RWPE2 (cell line): ENCODE measurements around the gene ZC3H7A.
A peak's percentile ranks its signal among the peaks of the same experiment; 100 is the strongest.

Experiments used
- ATAC-seq: fragments of 200-7000 bp; cut with Tn5 transposase; 3 replicates; pipeline ENCODE4 v1.9.1; 2021; ENCODE audit warnings: low read depth
- DNase-seq: peaks from one replicate; pipeline ENCODE4 v3.0.0-alpha.2; 2020; ENCODE audit warnings: low spot score
- H3K27ac ChIP-seq: fragments of 450-650 bp; 2 replicates; pipeline ENCODE4 v1.5.1; 2017; ENCODE audit warnings: mild to moderate bottlenecking; ENCODE audit not compliant: poor library complexity, severe bottlenecking
- H3K27me3 ChIP-seq: fragments of 250-450 bp; sonication (Bioruptor Pico); 2 replicates; pipeline ENCODE4 v1.5.1; 2021; ENCODE audit warnings: mild to moderate bottlenecking, moderate library complexity; ENCODE audit not compliant: insufficient read depth, poor library complexity, severe bottlenecking
- H3K36me3 ChIP-seq: fragments of 250-450 bp; sonication (Bioruptor Pico); 2 replicates; pipeline ENCODE4 v1.5.1; 2020; ENCODE audit warnings: low read depth, mild to moderate bottlenecking, moderate library complexity
- H3K4me1 ChIP-seq: fragments of 250-450 bp; sonication (Bioruptor Pico); 2 replicates; pipeline ENCODE4 v1.5.1; 2021; ENCODE audit warnings: mild to moderate bottlenecking, moderate library complexity; ENCODE audit not compliant: insufficient read depth, poor library complexity, severe bottlenecking
- H3K4me3 ChIP-seq: fragments of 250-450 bp; sonication (Bioruptor Pico); 2 replicates; pipeline ENCODE4 v1.5.1; 2021; ENCODE audit warnings: mild to moderate bottlenecking, moderate library complexity; ENCODE audit not compliant: severe bottlenecking
- H3K9me3 ChIP-seq: fragments of 250-450 bp; sonication (Bioruptor Pico); 2 replicates; pipeline ENCODE4 v1.5.1; 2021; ENCODE audit warnings: mild to moderate bottlenecking, moderate library complexity; ENCODE audit not compliant: severe bottlenecking
- CTCF ChIP-seq: fragments of 450-650 bp; IDR thresholded peaks from one replicate; pipeline ENCODE4 v1.5.1; 2017; ENCODE audit warnings: mild to moderate bottlenecking, moderate library complexity; ENCODE audit not compliant: poor library complexity, severe bottlenecking

The ZC3H7A gene

DNA sequence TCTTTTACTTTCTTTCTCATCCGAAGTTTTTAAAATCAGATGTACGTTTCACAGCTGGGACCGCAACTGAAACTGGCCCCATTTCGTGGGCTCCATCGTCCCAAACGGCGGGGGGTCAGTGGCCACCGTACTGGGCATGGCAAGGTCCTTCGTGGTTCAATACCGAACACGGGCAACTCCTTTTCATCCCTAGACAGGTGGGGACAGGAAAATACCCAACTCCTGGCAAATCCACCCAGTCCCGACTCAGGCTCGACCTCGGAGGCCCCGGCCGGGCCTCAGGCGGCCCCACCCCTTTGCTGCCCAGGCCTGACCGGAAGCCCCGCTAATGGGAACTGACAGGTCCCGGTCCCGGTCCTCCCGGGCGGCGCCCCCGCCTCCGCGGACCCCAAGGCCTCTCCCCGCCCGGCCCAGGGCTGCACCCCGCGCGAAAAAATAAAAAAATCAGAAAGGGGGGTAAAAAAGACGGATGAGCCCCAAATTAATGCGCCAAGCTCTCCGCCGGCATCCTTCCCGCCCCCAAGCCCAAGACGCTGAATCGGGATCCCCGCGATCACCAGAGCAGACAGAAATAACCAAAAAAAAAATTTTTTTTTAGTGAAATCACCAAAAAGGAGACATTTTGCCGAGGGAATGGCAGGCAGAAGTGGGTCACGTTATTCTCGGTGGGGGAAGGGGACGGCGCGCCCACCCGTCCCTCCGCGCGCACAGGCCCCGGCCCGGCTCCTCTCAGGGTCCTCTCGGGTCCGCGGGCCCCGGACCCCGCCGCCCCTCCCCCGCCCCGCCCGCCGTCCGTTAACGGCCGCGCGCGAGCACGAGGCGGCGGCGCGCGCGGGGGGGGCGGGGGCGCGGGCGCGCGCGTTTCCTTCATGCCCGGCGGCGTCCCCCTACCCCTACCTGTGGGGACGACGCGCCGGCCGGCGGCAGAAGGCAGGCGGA lies 562 bp downstream of the ZC3H7A start:
- ATAC-seq (no peak), DNase-seq (peak; percentile 66)
- peak overlapping the region; percentile 86 for H3K27ac ChIP-seq

DNA sequence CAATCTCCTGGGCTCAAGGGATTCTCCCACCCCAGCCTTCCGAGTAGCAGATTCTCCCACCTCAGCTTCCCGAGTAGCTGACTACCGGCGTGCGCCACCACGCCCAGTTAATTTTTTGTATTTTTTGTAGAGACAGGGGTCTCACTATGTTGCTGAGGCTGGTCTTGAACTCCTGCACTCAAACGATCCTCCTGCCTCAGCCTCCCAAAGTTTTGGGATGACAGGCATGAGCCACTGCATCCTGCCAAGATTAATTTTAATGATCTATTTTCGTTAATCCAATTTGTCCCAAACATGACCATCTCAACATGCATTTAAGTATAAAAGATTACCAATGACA lies 1.2 kb downstream of the ZC3H7A start:
- no peaks in the 10 kb centered on the region for H3K27me3 ChIP-seq
- no peak for TF ChIP-seq CTCF
- peak overlapping the region; percentile 86 for H3K27ac ChIP-seq
- H3K4me1 ChIP-seq, result peaks cover 11% of the 10 kb centered on the region
- no peaks in the 10 kb centered on the region for H3K9me3 ChIP-seq
- H3K36me3 ChIP-seq, result peaks cover 44% of the 10 kb centered on the region
- H3K4me3 ChIP-seq, result peak overlapping the region; percentile 90
- ATAC-seq, result no peak
- no peak for DNase-seq

More for the DNA sequence above, 562 bp downstream of the ZC3H7A start:
- Histone ChIP-seq H3K9me3 (no peaks in the 10 kb centered on the region), H3K27me3 (no peaks in the 10 kb centered on the region), H3K4me1 (peaks cover 18% of the 10 kb centered on the region), H3K4me3 (peak overlapping the region; percentile 90), H3K36me3 (peaks cover 40% of the 10 kb centered on the region)
- no peak for TF ChIP-seq CTCF

GRCh38 chr16:11794996-11795886 lies 1.8 kb downstream of the ZC3H7A start:
- TF ChIP-seq CTCF, result no peak
- no peaks in the 10 kb centered on the region for H3K9me3 ChIP-seq
- H3K4me1 ChIP-seq, result peaks cover 11% of the 10 kb centered on the region
- ATAC-seq (no peak), DNase-seq (no peak)
- H3K4me3 ChIP-seq, result peak overlapping the region; percentile 90
- peaks cover 50% of the 10 kb centered on the region for H3K36me3 ChIP-seq
- peak overlapping the region; percentile 86 for H3K27ac ChIP-seq
- no peaks in the 10 kb centered on the region for H3K27me3 ChIP-seq

DNA sequence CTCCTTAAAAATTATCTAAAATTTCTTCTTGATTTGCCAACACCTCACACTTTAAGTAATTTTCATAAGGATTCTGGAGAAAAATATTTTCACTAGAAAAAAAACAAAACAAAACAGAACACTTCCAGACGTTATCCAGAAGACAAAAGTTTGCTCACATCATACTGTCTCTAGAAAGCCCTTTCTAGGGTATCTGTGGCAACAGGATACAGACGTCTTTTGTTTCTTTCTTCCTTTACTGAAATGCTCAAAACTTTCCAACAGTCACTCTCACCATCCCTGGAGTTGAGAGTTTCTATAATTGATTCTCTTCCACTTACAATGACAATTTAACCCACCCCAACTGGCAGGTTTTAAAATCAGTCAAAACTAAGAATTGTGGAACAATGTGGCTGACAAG lies 2.6 kb downstream of the ZC3H7A start:
- no peak for ATAC-seq
- no peaks in the 10 kb centered on the region for H3K27me3 ChIP-seq

More for the DNA sequence above, 2.6 kb downstream of the ZC3H7A start:
- DNase-seq, result no peak
- H3K9me3 ChIP-seq, result no peaks in the 10 kb centered on the region
- H3K4me3 ChIP-seq, result no peak overlapping the region
- H3K4me1 ChIP-seq, result peaks cover 11% of the 10 kb centered on the region
- H3K27ac ChIP-seq, result peak overlapping the region; percentile 3
- H3K36me3 ChIP-seq, result peaks cover 56% of the 10 kb centered on the region
- TF ChIP-seq CTCF, result no peak
